Subcutaneous abdominal adipose tissue (tissue), 5 donors: ENCODE data around the gene SLC37A2.
"Not testable (repeated sequence)": the region's sequence is repeated elsewhere in the genome, so short reads cannot be mapped to it uniquely, and the experiment has no call there.

Source experiments
- H3K27ac ChIP-seq: one replicate; pipeline ENCODE4 v1.7.0; 2013; ENCODE audit warnings: low read depth, mild to moderate bottlenecking, inconsistent platforms, low read length, moderate library complexity
- H3K27me3 ChIP-seq, 5 donors: one replicate each; pipeline ENCODE4 v1.7.0; 2013; ENCODE audit warnings: low read length in 5 of 5, inconsistent platforms in 1 of 5; ENCODE audit not compliant: control insufficient read depth in 5 of 5, insufficient read depth in 4 of 5
- H3K36me3 ChIP-seq, 5 donors: one replicate each; pipeline ENCODE4 v1.7.0; 2013; ENCODE audit warnings: low read length in 5 of 5; ENCODE audit not compliant: control insufficient read depth in 5 of 5, insufficient read depth in 5 of 5
- H3K4me1 ChIP-seq, 5 donors: one replicate each; pipeline ENCODE4 v1.7.0; 2013; ENCODE audit warnings: low read length in 5 of 5, mild to moderate bottlenecking in 3 of 5, moderate library complexity in 1 of 5; ENCODE audit not compliant: control insufficient read depth in 5 of 5, insufficient read depth in 5 of 5
- H3K4me3 ChIP-seq, 5 donors: one replicate each; pipeline ENCODE4 v1.7.0; 2013; ENCODE audit warnings: low read length in 5 of 5, low read depth in 1 of 5
- H3K9ac ChIP-seq, 5 donors: one replicate each; pipeline ENCODE4 v1.7.0; 2013; ENCODE audit warnings: low read length in 5 of 5, mild to moderate bottlenecking in 4 of 5, moderate library complexity in 3 of 5
- H3K9me3 ChIP-seq, 5 donors: one replicate each; pipeline ENCODE4 v1.7.0; 2013; ENCODE audit warnings: low read length in 5 of 5; ENCODE audit not compliant: control insufficient read depth in 5 of 5
- donor health status: healthy.
- donor health status: healthy.
- donor health status: healthy.
- donor health status: healthy.
- donor health status: healthy.

The SLC37A2 gene

DNA sequence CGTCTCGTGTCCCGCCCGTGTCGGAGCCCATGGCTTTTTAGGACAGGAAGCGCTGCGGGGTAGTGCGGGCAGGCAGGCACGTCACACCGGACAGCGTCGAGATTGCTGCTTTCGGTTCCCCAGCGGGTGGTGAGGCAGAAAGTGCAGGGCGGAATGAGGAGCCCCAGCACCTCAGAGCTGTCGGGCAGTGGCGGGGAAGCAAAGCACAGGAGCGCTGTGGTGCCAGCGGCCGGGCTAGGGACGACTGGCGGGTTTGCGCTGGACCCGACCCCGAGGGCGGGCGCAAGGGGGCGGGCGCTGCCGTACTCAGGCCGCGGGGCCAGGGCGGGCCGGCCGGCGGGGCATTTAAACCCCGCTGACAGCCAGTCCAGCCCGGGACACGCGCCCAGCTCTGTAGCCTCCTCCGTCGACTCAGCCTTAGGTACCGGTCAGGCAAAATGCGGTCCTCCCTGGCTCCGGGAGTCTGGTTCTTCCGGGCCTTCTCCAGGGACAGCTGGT lies at the start of gene SLC37A2:
Gene SLC37A2 (plus strand): TSS at position 375 of the 498 bp plus-strand sequence. CDS start 63 bp downstream, at position 438.
- peaks cover 0 to 22% (median 12%) of the 10 kb centered on the region in 5 donors for H3K4me1 ChIP-seq
- H3K9ac ChIP-seq: peak within 1 kb of the TSS in 4 of 5 donors; percentile 48 to 79 (median 76)

DNA sequence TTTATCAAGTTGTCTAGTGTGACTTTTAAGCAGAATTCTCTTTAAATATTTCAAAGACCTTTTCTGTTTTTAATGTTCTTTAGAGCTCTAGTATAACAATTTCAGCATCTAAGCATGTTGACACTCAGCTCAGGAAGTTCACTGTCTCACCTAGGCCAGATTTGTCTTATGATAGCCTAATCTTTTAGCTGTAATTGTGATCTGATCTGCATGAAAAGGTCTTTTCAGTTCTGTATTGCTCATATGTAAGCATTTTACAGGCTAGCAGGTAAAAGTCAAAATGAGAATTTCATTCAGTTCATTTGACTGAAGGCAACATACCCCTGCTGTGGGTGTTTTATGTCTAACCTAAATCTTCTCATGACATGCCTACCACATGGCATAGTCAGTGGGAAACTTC lies 46.7 kb upstream of the SLC37A2 start:
- H3K27ac ChIP-seq: no peak overlapping the region
- H3K9ac ChIP-seq: no peak overlapping the region
- H3K4me3 ChIP-seq: no peak overlapping the region
- no peaks in the 10 kb centered on the region for H3K27me3 ChIP-seq
- no peaks in the 10 kb centered on the region for H3K4me1 ChIP-seq
- no peaks in the 10 kb centered on the region for H3K9me3 ChIP-seq
- peaks cover 0 to 3% (median 0%) of the 10 kb centered on the region in 5 donors for H3K36me3 ChIP-seq

More for the DNA sequence above, at the start of gene SLC37A2:
- H3K27me3 ChIP-seq: peaks cover 0 to 3% (median 0%) of the 10 kb centered on the region in 5 donors
- no peaks in the 10 kb centered on the region for H3K9me3 ChIP-seq
- peak within 1 kb of the TSS; percentile 74 to 86 (median 83) for H3K4me3 ChIP-seq
- peak within 1 kb of the TSS; percentile 57 for H3K27ac ChIP-seq
- H3K36me3 ChIP-seq: no peaks in the 10 kb centered on the region

DNA sequence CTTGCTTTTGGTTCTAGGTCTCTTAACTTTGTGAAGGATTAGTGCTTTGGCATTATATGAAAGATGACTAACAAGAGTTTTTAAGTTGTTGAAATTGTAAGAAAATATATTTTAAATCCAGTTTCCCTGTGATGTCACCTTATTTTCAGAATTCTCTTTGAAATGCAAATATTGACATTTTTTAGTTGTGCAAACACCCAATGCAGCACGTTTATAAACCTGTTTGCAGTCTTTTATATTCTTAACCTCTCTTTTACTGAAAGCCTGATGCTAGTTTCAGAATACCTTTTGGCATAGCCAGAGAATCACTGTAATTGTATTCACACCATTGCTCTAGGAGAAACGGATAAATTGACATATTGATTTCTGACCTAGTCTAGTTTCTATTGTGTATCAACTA lies 42.8 kb upstream of the SLC37A2 start:
- H3K36me3 ChIP-seq: peaks cover 0 to 3% (median 0%) of the 10 kb centered on the region in 5 donors
- H3K9ac ChIP-seq: no peak overlapping the region
- H3K4me1 ChIP-seq: no peaks in the 10 kb centered on the region
- H3K27ac ChIP-seq: no peak overlapping the region
- H3K27me3 ChIP-seq: no peaks in the 10 kb centered on the region
- no peak overlapping the region for H3K4me3 ChIP-seq
- no peaks in the 10 kb centered on the region for H3K9me3 ChIP-seq

- H3K4me3 ChIP-seq: no peak overlapping the region
- H3K27ac ChIP-seq: no peak overlapping the region
- no peaks in the 10 kb centered on the region for H3K4me1 ChIP-seq
- H3K9ac ChIP-seq: no peak overlapping the region
- no peaks in the 10 kb centered on the region for H3K9me3 ChIP-seq
- no peaks in the 10 kb centered on the region for H3K27me3 ChIP-seq
- no peaks in the 10 kb centered on the region for H3K36me3 ChIP-seq
Observed at GRCh38 chr11:125022551-125022950, 40.6 kb upstream of the SLC37A2 start.

DNA sequence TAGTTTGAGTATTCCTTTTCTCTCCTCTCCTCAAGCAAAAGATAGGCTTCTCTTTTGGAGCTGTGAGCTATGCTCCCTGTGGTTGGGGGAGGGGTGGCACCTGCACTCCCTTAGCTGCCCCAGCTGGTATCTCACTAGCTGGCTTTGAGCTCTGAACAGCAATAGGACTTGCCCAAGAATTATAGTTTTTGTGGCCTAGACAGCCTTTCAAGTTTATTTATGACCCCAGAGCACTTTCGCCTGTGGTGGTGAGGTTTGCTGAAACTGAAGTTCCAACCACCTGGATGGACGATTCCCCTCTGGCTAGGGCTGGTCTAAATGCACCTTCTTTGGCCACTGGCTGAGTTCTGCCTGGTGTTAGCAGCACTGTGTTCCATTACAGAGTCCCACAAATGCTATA lies 37.1 kb upstream of the SLC37A2 start:
- Histone ChIP-seq H3K27ac (no peak overlapping the region), H3K36me3 (peaks cover 0 to 3% (median 0%) of the 10 kb centered on the region in 5 donors), H3K4me1 (no peaks in the 10 kb centered on the region), H3K27me3 (no peaks in the 10 kb centered on the region), H3K9ac (no peak overlapping the region), H3K9me3 (peaks cover 0 to 3% (median 0%) of the 10 kb centered on the region in 5 donors), H3K4me3 (no peak overlapping the region)

- H3K4me1 ChIP-seq, H3K9me3 ChIP-seq, H3K36me3 ChIP-seq, H3K27ac ChIP-seq, H3K27me3 ChIP-seq, H3K9ac ChIP-seq, H3K4me3 ChIP-seq: not testable (repeated sequence)
Observed at GRCh38 chr11:125029431-125029830, 33.7 kb upstream of the SLC37A2 start.

- no peaks in the 10 kb centered on the region for H3K4me1 ChIP-seq
- H3K9me3 ChIP-seq: no peaks in the 10 kb centered on the region
- no peaks in the 10 kb centered on the region for H3K27me3 ChIP-seq
- H3K36me3 ChIP-seq: peaks cover 0 to 12% (median 2%) of the 10 kb centered on the region in 5 donors
- no peak overlapping the region for H3K9ac ChIP-seq
- no peak overlapping the region for H3K4me3 ChIP-seq
- H3K27ac ChIP-seq: no peak overlapping the region
Observed at GRCh38 chr11:125036933-125037332, 26.2 kb upstream of the SLC37A2 start.

GRCh38 chr11:125049164-125049792 lies 13.8 kb upstream of the SLC37A2 start:
- Histone ChIP-seq H3K9me3 (no peaks in the 10 kb centered on the region), H3K27ac (no peak overlapping the region), H3K4me1 (no peaks in the 10 kb centered on the region), H3K27me3 (no peaks in the 10 kb centered on the region), H3K4me3 (no peak overlapping the region), H3K9ac (no peak overlapping the region), H3K36me3 (no peaks in the 10 kb centered on the region)

GRCh38 chr11:125052047-125052446 lies 11.1 kb upstream of the SLC37A2 start:
- H3K27me3 ChIP-seq: no peaks in the 10 kb centered on the region
- no peaks in the 10 kb centered on the region for H3K9me3 ChIP-seq
- H3K9ac ChIP-seq: no peak overlapping the region
- no peak overlapping the region for H3K4me3 ChIP-seq
- H3K27ac ChIP-seq: no peak overlapping the region
- no peaks in the 10 kb centered on the region for H3K36me3 ChIP-seq
- H3K4me1 ChIP-seq: no peaks in the 10 kb centered on the region

- Histone ChIP-seq H3K36me3 (no peaks in the 10 kb centered on the region), H3K9ac (no peak overlapping the region), H3K27ac (no peak overlapping the region), H3K4me3 (no peak overlapping the region), H3K27me3 (no peaks in the 10 kb centered on the region), H3K9me3 (no peaks in the 10 kb centered on the region), H3K4me1 (no peaks in the 10 kb centered on the region)
Observed at GRCh38 chr11:125053167-125053566, 9.9 kb upstream of the SLC37A2 start.
